HK-2 (cell line): ENCODE results near the gene VIPR1.

ENCODE experiments used
- DNase-seq: peaks from one replicate; pipeline ENCODE4 v3.0.0-alpha.2; 2018; ENCODE audit not compliant: unreplicated experiment

The VIPR1 gene, protein sequence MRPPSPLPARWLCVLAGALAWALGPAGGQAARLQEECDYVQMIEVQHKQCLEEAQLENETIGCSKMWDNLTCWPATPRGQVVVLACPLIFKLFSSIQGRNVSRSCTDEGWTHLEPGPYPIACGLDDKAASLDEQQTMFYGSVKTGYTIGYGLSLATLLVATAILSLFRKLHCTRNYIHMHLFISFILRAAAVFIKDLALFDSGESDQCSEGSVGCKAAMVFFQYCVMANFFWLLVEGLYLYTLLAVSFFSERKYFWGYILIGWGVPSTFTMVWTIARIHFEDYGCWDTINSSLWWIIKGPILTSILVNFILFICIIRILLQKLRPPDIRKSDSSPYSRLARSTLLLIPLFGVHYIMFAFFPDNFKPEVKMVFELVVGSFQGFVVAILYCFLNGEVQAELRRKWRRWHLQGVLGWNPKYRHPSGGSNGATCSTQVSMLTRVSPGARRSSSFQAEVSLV

DNA sequence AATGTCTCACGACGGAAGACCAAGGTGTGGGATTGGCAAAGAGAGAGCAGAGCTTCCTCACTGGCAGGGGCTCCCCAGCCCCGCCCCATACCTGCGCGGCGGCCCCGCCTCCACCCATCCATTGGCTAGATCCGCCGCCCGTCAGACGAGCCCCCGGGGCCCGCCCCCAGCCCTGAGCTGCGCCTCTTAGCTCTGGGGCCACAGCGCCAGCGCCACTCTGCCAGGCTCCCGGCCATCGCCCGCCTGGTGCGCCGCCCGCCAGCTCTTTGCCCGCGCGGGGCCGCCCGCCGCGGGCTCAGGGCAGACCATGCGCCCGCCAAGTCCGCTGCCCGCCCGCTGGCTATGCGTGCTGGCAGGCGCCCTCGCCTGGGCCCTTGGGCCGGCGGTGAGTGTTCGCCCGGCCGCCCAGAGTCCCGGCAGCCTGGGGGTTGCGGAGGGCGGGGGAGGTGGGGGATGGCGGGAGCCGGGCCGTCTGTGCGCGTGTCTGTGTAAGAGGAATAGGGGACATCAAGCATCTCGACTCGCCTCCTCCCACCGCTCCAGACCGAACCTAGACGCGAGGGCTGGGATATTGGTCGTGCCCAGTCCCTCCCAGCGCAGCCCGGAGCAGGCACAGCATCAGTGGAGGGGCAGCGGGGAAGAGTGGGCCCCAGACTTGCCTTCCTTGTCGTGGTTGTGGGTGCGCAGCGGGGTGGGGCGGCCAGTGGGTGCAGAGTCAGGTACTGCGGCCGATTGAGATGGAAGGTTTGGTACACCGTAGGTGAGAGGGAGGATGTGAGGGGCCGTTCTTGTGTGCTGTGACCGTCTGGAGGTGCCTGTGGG, at the start of gene VIPR1:
VIPR1 (plus strand) TSS at position 215 of the 822 bp plus-strand sequence; CDS start at position 308, 93 bp downstream.
- DNase-seq = peak; percentile 49

DNA sequence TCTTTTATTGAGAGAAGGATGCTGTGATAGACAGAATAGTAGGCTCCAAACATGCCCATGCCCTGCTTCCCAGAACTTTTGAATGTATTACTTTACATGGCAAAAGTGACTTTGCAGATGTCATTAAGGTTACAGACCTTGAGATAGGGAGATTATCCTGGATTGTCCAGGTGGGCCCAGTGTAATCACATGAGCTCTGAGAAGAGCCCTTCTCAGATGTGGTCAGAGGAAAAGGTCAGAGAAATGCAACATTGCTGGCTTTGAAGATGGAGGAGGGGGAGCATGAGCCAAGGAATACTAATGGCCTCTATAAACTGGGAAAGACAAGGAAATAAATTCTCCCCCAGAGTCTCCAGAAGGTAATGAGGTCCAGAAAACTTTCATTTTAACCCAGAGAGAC, 46.2 kb upstream of the VIPR1 start:
- no peak for DNase-seq

DNA sequence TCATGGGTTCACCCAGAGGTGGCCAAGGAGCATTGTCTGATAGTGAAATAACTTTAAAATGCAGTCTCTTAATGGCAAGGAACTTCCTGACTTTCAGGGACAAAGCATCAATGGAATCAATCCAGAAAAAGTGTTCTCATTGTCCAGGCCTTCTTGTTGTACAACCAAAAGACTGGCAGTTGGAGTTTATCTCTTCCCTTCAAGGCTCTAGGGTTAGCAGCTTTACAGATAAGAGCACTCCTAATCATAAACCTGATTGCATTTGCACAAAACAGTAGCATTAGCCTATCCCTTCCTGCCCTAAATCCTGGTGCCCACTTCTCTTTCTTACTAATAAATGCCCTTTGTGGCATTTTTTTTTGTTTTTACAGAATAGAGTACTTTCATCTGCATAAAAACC, 43.3 kb upstream of the VIPR1 start:
- no peak for DNase-seq

DNA sequence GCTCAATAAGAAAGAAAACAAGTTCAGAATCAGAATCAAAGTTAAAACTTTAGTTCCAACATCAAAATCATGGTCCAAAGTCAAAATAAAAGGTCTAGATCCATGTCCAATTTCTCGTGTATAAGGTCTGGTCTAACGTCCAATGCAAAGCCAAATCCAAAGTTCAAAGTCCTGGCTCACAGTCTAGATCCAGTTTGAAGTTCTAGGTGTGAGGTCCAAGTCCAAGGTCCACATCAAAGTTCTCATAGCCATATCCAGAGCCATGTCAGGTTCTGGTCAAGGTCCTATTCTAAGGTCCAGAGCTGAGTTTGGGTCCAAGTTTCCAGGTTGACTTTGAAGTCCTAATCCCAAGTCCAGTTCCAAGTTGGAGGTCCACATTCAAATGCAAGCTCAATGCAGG, 40.7 kb upstream of the VIPR1 start:
- DNase-seq = no peak

DNA sequence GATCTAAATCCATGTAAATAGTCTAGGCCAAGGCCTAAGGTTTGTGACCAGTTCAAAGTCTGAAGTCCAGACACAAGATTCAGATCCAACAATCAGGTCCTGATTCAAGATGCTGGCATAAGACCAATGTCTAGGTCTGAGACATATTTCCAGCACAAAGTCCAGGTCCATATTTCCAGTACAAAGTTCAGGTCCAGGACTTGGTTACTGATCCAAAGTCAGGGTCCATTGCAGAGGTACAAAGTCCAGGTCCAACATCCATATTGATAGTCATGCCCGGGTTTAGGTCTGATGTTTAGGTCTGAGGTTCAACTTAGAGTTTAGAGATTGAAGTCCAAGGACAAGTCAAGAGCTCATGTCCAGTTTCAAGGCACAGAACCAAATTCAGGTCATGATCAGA, 39.4 kb upstream of the VIPR1 start:
- DNase-seq = no peak

DNA sequence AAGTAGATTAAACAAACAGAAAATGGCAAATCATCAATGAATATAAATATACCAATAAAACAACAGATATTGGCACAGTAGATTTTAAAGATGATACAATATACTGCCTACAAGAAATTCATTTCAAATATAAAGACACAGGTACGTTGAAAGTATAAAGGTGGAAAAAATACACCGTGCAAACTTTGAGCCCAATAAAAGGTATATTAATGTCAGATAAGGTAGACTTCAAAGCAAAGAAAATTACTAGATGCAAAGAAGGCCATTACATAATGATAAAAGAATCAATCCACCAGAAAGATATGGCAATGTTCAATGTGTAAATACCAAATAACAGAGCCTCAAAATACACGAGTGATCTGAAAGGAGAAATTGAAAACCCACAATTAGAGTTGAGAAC, 34.3 kb upstream of the VIPR1 start:
- no peak for DNase-seq

DNA sequence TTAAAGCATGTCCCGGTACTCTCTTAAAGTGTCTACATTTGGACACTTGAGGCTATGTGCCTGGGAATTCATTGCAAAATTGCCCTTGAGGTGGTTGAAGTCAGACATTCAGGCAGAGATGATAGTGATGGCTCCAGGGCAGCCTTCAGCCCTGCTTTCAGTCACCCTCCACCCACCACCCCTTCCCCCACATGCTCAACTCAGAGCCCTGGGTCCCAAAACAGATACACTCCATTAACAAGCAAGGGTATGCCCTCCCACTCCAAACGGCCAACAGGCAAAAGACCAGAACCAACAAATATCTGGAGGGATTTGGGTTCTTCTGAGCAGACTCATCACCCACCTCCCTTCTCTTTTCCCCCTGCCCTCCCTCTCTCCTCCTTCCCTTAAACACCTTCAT, 29.9 kb upstream of the VIPR1 start:
- no peak for DNase-seq

DNA sequence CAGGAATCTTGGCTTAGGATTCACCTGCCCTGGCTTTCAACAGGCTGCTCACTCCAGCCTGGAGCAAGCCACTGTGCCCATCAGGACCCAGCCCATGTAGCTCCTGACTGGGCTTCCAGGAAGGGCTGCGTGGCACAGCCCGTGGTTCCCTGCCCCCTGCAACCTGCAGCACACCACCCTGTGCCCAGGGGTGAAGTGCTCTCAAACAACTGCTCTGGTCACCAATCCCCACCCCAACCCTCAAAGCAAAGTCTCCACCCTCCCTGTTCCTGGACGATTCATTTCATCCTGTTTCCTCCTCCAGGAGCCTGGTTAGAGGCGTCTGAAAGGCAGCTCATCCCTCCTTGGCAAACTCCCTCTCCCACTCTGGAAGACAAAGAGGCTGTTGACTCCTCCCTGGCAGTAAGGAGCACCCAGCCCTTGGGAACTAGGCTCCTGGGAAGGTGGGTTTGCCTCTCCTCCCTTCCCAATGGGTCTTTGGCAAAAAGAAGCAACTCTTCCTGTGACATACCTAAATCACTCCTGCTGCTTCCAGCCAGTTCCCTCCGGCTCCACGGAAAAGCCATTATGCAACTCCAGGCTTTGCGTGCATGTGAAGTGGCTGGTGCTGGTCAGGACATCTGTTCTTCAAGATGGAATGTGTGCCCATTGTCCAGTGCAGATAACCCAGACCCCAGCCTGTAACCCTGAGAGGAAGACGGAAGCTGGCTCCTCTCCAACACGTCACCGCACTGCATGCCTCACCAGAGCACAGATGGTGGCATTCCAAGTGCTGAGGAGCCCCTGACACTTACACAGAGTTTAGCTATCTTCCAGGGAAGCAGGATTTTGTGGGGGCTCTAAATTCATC, 29.1 kb upstream of the VIPR1 start:
- no peak for DNase-seq

DNA sequence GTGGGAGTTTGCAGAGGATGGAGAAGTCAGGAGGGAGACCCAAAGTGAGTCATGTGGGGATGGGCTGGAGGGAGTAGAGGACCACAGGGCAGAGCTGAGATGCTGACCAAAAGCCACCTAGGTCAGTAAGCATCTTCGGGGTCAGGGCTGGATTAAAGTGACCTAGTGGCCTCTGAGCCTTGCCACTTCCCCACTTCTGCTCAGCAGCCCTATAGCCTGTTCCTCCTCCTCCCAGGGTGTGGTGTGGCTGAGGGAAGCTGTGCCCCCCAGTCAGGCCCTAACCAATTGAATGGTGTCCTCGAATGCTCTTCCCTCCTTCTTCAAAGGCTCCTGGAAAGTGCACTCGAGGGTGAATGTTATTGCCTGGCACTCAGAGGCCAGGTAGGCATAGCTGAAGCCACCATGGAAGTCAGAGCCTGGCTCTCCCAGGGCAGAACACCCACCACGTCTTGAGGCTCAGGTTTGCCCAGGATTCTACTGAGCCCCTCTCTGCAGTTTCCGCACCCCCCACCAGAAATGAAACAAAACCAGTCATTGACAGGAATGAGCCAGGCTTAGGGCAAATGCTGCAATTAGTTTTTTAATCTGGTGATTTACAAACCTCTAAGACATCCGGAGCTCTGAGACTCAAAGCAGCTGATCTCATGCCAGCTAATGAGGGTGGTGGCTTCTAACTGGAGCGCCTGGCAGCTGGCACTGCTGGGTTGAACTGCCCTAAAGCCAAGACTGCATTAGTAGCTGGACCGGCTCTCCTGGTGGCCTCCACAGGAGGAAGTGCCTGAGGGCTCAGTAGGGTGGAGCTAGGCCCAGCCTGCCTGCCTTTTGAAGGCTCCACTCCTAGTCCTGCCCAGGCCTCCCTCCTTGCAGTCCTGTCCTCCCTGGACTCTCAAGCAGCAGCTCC, 26.0 kb upstream of the VIPR1 start:
- DNase-seq = no peak

DNA sequence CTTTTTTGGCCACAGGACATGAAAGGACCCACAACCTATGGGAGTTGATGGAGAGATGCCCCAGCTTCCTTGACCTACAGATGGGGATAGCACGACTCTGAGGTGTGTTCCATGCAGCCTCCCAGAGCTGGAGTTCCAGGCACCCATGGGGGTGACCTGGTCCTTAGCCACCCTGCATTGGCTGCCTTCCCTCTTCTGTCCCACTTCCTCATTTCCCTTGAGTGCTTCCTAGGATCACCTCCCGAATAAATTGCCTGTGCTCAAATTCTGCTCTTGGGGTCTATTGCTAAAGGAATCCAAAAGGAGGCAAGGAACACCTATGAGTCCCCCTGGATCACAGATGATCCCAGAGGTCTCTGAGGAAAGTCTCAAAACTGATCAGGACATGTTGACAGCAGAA, 24.7 kb upstream of the VIPR1 start:
- no peak for DNase-seq

DNA sequence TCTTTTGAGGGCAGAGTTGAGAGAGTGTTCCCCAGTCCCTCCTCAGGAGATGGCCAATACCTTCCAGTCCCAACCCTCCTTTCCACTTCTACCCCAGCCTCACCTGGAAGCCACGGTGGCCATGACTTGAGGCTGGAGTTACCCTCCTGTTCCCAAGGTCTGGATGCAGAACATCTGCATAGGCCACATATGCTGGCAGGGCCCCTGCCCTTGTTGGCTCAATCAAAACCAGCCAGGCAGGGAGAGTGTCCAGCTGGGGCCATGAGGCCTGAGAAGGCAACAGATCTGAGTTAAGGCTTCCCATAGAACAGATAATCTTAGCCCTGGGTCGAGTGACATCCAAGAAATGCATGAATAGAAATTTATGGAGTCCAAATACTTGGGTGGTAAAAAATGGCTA, 23.6 kb upstream of the VIPR1 start:
- no peak for DNase-seq

DNA sequence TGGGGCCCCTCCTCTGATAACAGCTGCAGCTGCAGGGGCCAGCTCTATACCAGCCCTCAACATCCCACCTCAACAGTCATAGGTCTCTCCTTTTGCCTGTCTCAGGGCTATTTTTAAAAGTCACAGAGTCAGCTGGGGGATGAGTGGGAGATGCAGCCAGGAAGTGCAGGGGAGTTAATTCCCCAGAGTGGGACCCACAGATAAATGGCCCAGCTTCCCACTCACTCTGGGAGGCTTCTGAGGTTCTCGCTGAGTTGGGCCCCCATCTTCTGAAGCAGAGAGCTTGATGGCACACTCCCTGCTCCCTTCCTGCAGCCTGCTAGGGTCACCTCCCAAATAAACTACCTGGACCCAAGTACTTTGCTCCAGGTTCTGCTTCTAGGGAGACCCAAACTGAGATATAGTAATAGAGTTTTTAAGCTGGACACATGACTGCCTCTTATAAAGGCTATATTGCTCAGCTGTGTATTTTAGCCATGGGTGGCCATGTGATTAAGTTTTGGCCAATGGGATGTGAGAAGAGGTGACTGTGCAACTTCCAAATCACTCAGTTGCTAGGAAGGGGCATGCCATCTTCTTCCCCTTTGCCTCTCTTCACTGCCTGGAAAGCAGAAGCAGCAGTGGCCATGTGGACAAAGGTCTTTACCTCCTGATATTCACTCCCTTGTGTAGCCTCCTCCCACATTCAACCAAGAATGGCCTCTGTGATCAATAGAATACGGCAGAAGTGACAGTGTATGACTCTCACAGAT, 15.5 kb upstream of the VIPR1 start:
- no peak for DNase-seq

DNA sequence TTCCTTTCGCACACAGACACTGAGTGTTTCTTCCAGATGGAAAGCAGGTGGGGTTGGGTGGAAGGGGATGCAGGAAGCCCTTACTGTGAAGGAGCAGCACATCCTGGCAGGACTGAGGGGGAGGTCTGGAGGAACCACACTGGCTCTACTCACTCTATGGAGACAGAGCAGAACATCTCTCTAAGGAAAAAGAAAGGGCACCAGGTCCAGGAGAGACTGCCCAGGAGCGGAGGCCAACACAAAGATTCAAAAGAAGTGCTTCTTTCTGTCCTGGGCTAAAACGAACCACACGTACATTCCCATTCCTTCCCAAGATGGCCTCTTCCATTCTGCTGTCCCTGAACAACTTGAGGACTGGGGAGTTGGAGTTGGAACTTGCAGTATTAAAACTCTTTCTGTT, 13.8 kb upstream of the VIPR1 start:
- no peak for DNase-seq

DNA sequence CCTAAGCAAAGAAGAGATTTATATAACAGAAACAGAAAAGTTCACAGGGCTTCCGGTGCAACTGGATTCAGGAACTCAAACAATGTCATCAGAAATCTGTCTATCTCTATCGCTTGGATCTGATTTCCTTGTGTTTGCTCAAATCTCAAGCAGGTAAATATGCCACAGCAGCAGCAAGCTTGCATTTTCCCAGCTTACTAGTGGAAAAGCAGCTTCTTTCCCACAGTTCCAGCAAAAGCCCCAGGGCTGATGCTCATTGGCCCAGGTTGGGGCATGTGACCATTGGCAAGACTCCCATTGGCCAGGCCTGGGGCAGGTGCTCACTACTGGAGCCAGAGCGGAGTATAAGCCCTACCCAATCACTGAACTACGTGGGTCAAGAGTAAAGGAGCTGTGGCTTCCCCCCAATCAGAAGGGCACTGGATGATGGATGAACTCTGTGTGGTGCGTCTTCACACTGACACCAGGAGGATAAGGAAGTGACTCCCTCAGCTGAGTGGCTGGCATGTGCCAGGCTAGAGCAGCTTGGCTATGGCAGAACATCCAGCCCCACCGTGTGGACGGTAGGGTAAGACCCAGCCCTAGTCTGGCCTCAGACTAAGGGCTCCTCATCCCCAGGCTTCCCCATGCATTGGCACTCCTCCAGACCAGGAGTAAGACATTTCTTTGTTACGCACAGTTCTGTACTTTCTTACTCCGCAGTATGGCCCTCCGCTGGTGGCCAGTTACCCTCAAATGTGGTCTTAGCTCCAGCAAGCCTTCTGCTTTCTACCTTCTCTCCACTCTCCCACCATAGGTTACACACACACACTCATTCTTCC, 13.1 kb upstream of the VIPR1 start:
- DNase-seq = no peak

DNA sequence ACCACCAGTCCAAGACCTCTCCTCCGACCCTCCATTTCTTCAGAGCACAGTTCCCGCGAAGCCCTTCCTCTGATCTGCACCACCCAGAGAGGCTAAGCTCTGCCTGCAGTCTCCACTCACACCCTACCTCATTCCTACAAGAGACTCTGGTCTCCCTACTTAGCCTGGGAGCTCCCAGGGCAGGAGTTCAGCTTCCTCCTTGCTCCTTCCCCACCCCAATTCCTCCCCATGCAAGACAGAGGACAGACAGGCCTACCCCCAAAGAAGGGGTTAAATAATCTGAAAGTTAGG, 12.6 kb upstream of the VIPR1 start:
- DNase-seq = no peak

DNA sequence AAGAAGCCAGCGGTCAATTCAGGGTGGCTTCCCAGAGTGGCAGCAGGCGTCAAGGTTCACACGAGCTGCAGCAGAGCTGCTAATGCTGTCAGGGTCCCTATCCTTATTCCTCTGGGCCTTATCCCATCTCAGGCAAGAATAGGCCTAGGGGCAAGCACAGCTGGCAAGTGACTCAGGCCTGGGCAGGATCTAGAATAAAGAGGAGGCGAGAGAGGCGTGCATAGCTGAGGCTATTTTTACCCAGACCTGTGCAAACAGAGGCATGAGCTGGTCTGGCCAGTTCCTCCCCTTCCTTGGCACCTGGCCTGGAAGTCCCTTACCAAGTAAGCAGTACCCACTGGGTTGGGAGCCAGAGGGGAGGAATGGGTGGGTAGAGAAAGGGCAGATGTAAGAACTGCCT, 12.2 kb upstream of the VIPR1 start:
- DNase-seq = no peak

DNA sequence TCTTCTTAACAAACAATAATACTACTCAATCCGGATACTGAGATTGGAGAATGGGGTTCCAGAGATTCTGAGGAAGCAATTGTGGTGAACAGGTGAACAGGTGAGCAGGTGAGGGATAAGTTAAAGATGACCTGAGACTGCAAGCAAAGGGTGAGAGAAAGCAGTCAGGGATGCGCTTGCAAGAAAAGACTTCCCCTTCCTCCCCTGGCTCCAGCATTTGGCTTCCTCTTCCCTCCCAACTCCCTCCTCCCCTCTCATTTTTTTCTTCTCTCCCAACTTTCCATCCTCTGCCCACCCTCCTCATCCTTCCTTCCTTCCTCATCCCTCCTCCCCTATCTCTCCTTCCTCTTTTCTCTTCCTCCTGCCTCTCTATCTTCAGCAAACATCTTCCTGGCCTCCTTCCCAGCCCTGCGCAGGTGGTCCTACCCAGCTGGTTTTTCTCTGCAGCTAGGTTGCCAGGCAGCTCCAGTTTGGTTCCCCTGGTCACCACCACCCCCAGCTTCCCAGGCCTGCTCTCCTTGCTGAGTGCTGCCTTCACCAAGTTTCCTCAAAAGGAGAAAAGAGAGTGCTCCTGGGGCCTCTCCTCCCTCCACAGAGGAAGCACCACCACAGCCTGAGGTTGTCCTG, 10.4 kb upstream of the VIPR1 start:
- no peak for DNase-seq

DNA sequence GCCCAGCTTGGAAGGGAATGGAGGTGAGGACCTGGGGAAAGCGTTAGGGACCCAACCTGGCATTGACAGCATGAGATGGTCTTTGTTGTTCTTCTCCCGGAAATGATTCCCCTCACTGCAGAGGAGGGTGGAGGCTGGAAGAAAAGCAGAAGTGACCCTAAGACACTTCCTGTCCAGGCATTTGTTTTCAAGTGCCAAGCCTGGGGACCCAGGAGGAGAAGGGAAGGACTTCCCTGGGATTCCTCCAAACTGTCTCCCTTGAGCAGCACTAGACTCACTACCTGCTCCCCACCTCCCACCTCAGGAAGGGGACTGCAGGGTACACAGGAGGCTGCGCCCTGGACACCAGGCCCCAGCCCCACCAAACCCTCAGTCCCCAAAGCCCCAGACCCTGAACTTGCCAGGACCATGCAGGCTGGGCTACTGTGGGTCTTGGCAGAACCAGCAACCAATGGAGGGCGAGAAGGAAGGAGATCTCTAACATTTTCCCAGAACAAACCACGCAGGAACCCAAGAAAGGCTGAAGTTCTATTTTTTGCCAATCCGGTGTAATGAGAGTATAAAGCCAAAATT, 9.8 kb upstream of the VIPR1 start:
- no peak for DNase-seq
